Endothelial cell of umbilical vein (primary cell): ENCODE data around the gene STAB2. TPM values are rescaled to one million over a fixed set of nuclear protein-coding genes. Genes with fewer than 3 reads are reported as not detected.

Source experiments
- BruUV-seq: library from RNA; stranded (reverse); fragments of 400-500 nt; replicated peaks from 2 replicates; lab custom pipeline; 2021; lab: Mats Ljungman, UMichigan
- CTCF ChIA-PET: fragments of 300-600, 350-600 bp; sonication (Branson Sonifier 250); formaldehyde crosslinking; loops from one replicate; lab custom pipeline; 2021; ENCODE audit warnings: antibody characterized with exemption, inconsistent platforms; lab: Charles Lee
- POLR2A ChIA-PET: fragments of 300-600, 350-600 bp; sonication (Branson Sonifier 250); formaldehyde crosslinking; loops from one replicate; lab custom pipeline; 2021; ENCODE audit warnings: antibody characterized with exemption, inconsistent platforms; lab: Charles Lee
- DNase-seq: peaks from one replicate; pipeline ENCODE4 v3.0.0-alpha.2; 2011; ENCODE audit warnings: low read depth, low spot score
- FAIRE-seq: peaks from 2 replicates; lab custom pipeline; 2011; peaks lifted over from hg19 to GRCh38; lab: Jason Lieb, UNC
- H2AFZ ChIP-seq: 2 replicates; pipeline ENCODE4 v1.6.0; 2012; ENCODE audit warnings: low read depth, low read length, control low read depth, inconsistent platforms
- H3K27ac ChIP-seq: 2 replicates; pipeline ENCODE4 v1.5.1; 2011; ENCODE audit warnings: low read depth, mild to moderate bottlenecking, control low read depth, low read length, moderate library complexity; ENCODE audit not compliant: insufficient read depth
- H3K27me3 ChIP-seq, 2 experiments: 2 replicates each; pipeline versions ENCODE4 v1.6.0 to v1.6.1; 2011; ENCODE audit warnings: low read length in 2 of 2, mixed read lengths in 1 of 2; ENCODE audit not compliant: control insufficient read depth in 2 of 2, insufficient read depth in 2 of 2
- H3K36me3 ChIP-seq, 2 experiments: 2 replicates in 1 of 2; 3 replicates in 1 of 2; pipeline ENCODE4 v1.5.1; 2011; ENCODE audit warnings: low read length in 2 of 2, mild to moderate bottlenecking in 1 of 2, moderate library complexity in 1 of 2; ENCODE audit not compliant: control insufficient read depth in 2 of 2, insufficient read depth in 2 of 2; ENCODE audit errors: extremely low read depth in 1 of 2
- H3K4me1 ChIP-seq: 3 replicates; pipeline ENCODE4 v1.5.1; 2011; ENCODE audit warnings: mild to moderate bottlenecking, low read length; ENCODE audit not compliant: control insufficient read depth, insufficient read depth; ENCODE audit errors: extremely low read depth
- H3K4me2 ChIP-seq: 2 replicates; pipeline ENCODE4 v1.6.1; 2011; ENCODE audit warnings: low read length, control low read depth, mixed read lengths; ENCODE audit not compliant: insufficient read depth
- H3K4me3 ChIP-seq, 3 experiments: fragments of 200-600 bp in 1 of 3; sonication (generic), shearing (Covaris generic) in 1 of 3; replicated peaks in 1 of 3; 2 replicates each; pipeline ENCODE4 v1.5.1; 2011 to 2016; ENCODE audit warnings: control low read depth in 3 of 3, low read length in 3 of 3, mild to moderate bottlenecking in 2 of 3, inconsistent platforms in 1 of 3, low read depth in 1 of 3, moderate library complexity in 1 of 3; ENCODE audit not compliant: insufficient read depth in 1 of 3
- H3K79me2 ChIP-seq: 2 replicates; pipeline ENCODE4 v1.6.0; 2012; ENCODE audit warnings: low read length, inconsistent platforms; ENCODE audit not compliant: control insufficient read depth, insufficient read depth
- H3K9ac ChIP-seq: replicated peaks from 2 replicates; pipeline ENCODE3; 2011; ENCODE audit warnings: low read length, control low read depth; ENCODE audit not compliant: insufficient read depth; ENCODE audit errors: extremely low read depth
- H3K9me1 ChIP-seq: replicated peaks from 3 replicates; pipeline ENCODE4 v1.6.0; 2011; ENCODE audit warnings: mild to moderate bottlenecking, low read length; ENCODE audit not compliant: control insufficient read depth, insufficient read depth; ENCODE audit errors: extremely low read depth
- H3K9me3 ChIP-seq: replicated peaks from 2 replicates; pipeline ENCODE4 v1.5.1; 2012; ENCODE audit warnings: low read length, inconsistent platforms; ENCODE audit not compliant: control insufficient read depth, insufficient read depth
- H4K20me1 ChIP-seq: replicated peaks from 2 replicates; pipeline ENCODE3; 2011; ENCODE audit warnings: mild to moderate bottlenecking, low read length; ENCODE audit not compliant: control insufficient read depth, insufficient read depth; ENCODE audit errors: extremely low read depth
- CTCF ChIP-seq, 2 donors: IDR thresholded peaks; 1 replicate in 1 of 2; 2 replicates in 1 of 2; pipeline ENCODE4 v1.5.1; 2011; ENCODE audit warnings: low read length in 2 of 2, mild to moderate bottlenecking in 2 of 2, moderate library complexity in 2 of 2, control low read depth in 1 of 2, inconsistent platforms in 1 of 2, low read depth in 1 of 2; ENCODE audit not compliant: insufficient read depth in 1 of 2; ENCODE audit errors: extremely low read depth in 1 of 2
- FOS ChIP-seq: IDR thresholded peaks from 2 replicates; pipeline ENCODE4 v1.6.1; 2011; ENCODE audit warnings: mild to moderate bottlenecking, low read length, moderate library complexity, borderline replicate concordance; ENCODE audit not compliant: insufficient read depth
- GATA2 ChIP-seq: IDR thresholded peaks from 2 replicates; pipeline ENCODE4 v1.7.0; 2011; ENCODE audit warnings: low read depth, mild to moderate bottlenecking, moderate library complexity, mixed read lengths, low read length; ENCODE audit not compliant: insufficient read length, insufficient read depth
- POLR2A ChIP-seq: IDR thresholded peaks from 2 replicates; pipeline ENCODE4 v1.6.1; 2012; ENCODE audit warnings: low read depth, mild to moderate bottlenecking, control low read depth, low read length
- POLR2AphosphoS5 ChIP-seq: IDR thresholded peaks from 2 replicates; pipeline ENCODE4 v1.6.1; 2012; ENCODE audit warnings: low read depth, mild to moderate bottlenecking, control low read depth, low read length, moderate library complexity; ENCODE audit not compliant: insufficient read depth
- dilution Hi-C: fragments of 300-500 bp; cut with MboI; formaldehyde crosslinking; loops from one replicate; pipeline ENCODE4 v1.15.0; 2019; ENCODE audit warnings: low sequenced_read_pairs; ENCODE audit not compliant: extremely low pct_ligation_motif_present
- intact Hi-C: fragments of 100-400 bp; cut with micrococcal nuclease; formaldehyde crosslinking; loops from one replicate; pipeline ENCODE4 v1.10.0; 2022
- polyA plus RNA-seq, 4 experiments: library from polyadenylated mRNA; depleted of rRNA in 3 of 4; stranded (reverse) in 3 of 4; unstranded in 1 of 4; fragments of >200 nt; gene quantifications; 2 replicates each; pipeline versions ENCODE4 v1.2.1 to v1.2.3, GENCODE V29; 2011 to 2012; ENCODE audit warnings: missing spikeins in 1 of 4
- total RNA-seq: library from RNA; stranded (reverse); gene quantifications from 2 replicates; pipeline ENCODE4 v1.2.3, GENCODE V29; 2021
- TF ChIP-seq, protein P1 (sequence below): IDR thresholded peaks from 2 replicates; pipeline ENCODE4 v1.6.1; 2011; ENCODE audit not compliant: insufficient read depth, insufficient read length

STAB2 gene
- total and polyA plus RNA-seq, 2 donors (not counting 3 experiments of a cell fraction or from before 2014, with no cell fraction given) = 0.01 TPM; not detected in 1

GRCh38 chr12:103751171-103751570, 164.1 kb downstream of the STAB2 start:
- POLR2A ChIA-PET = no interaction called here
- no TSS peak for BruUV-seq
- H3K4me2 ChIP-seq = no peak overlapping the region

More at GRCh38 chr12:103751171-103751570, 164.1 kb downstream of the STAB2 start:
- Histone ChIP-seq H3K9me1 (no peaks in the 10 kb centered on the region), H3K4me1 (no peaks in the 10 kb centered on the region), H2AFZ (no peak overlapping the region), H3K4me3 (no peak overlapping the region), H3K27ac (no peak overlapping the region), H3K27me3 (peaks cover 0 to 2% of the 10 kb centered on the region in 2 experiments), H4K20me1 (no peaks in the 10 kb centered on the region), H3K79me2 (no peaks in the 10 kb centered on the region), H3K9ac (no peak overlapping the region), H3K9me3 (no peaks in the 10 kb centered on the region), H3K36me3 (no peaks in the 10 kb centered on the region)
- no peak for FAIRE-seq
- dilution Hi-C loops (no loop called here), intact Hi-C loops (no loop called here)
- no peak for DNase-seq
- CTCF ChIA-PET = interaction anchor here (0.9 to 1.4 kb wide), 2 partner anchors 9 to 118 kb away, joined by 3 read pairs; no protein-coding TSS in a partner anchor
- TF ChIP-seq POLR2A = no peak
- TF ChIP-seq, protein P1, sequence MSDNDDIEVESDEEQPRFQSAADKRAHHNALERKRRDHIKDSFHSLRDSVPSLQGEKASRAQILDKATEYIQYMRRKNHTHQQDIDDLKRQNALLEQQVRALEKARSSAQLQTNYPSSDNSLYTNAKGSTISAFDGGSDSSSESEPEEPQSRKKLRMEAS = no peak
- no peak for TF ChIP-seq GATA2
- TF ChIP-seq CTCF (IDR thresholded peaks at IDR 0.05; ENCODE audit: extremely low read depth in 1 of 2, insufficient read depth in 1 of 2, low read depth in 1 of 2, low read length in 2 of 2) = peak in 1 of 2 donors; percentile 11
- TF ChIP-seq POLR2AphosphoS5 = no peak
- no peak for TF ChIP-seq FOS
